GM19455 (cell line): ENCODE measurements around the gene FBXO28.
"Not testable (repeated sequence)": the region's sequence is repeated elsewhere in the genome, so short reads cannot be mapped to it uniquely, and the experiment has no call there.

Experiments used
- ATAC-seq: cut with Tn5 transposase; IDR thresholded peaks from one replicate; pipeline ENCODE4 v1.9.1; 2021; ENCODE audit not compliant: unreplicated experiment

FBXO28 gene, protein sequence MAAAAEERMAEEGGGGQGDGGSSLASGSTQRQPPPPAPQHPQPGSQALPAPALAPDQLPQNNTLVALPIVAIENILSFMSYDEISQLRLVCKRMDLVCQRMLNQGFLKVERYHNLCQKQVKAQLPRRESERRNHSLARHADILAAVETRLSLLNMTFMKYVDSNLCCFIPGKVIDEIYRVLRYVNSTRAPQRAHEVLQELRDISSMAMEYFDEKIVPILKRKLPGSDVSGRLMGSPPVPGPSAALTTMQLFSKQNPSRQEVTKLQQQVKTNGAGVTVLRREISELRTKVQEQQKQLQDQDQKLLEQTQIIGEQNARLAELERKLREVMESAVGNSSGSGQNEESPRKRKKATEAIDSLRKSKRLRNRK

DNA sequence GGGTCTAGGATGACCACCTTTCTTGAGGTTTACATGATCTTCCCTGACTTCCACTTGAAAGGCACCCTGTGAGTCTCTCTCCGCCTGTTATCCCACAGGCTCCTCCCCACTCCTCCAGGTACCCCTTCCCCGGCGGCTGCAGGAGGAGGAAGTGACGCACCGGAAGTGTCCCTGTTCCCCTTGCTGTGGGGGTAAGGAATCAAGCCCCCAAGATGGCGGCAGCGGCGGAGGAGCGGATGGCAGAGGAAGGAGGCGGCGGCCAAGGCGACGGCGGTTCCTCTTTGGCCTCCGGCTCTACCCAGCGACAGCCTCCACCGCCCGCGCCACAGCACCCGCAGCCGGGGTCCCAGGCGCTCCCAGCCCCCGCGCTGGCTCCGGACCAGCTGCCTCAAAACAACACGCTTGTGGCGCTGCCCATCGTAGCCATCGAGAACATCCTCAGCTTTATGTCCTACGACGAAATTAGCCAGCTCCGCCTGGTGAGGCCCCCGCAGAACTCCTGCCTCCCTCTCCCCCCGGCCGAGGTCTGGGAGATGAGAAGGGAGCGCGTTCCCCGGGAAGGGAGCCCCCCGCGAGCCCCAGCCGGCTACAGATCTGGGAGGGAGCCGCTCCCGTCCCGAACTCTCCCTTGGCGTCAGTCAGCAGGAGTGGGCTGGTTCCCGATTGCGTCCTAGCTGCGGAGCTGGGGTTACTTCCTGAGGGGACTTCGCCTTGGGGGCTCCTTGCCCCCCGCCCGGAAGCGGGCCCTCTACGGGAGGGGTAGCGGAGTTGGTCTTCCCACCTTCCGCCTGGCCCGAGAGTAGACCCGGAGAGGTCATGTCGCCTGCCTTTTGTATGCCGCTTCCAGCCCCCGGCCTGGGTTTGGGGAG is at the start of gene FBXO28:
Gene FBXO28 (plus strand): TSS at position 194 of the 869 bp plus-strand sequence. CDS start 19 bp downstream, at position 213.
- ATAC-seq: peak; percentile 97

DNA sequence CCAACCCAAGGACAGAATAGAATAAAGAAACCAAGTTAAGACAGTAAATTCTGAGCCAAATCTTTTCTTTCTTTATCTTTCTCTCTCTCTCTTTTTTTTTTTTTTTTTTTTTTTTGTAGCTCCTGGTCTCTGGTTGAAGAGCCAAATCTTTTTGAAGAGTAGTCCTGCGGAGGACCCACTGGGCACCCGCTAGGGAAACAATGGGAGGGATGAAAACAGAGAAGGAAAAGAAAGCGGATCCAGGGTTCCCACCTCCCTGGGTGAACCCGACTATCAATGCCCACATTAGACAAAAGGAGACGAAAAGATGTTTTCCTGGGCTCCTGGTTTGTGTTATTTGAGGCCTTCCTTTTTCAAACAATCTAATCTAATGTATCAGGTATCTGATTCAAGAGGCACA is 49.8 kb upstream of the FBXO28 start:
- ATAC-seq: no peak

DNA sequence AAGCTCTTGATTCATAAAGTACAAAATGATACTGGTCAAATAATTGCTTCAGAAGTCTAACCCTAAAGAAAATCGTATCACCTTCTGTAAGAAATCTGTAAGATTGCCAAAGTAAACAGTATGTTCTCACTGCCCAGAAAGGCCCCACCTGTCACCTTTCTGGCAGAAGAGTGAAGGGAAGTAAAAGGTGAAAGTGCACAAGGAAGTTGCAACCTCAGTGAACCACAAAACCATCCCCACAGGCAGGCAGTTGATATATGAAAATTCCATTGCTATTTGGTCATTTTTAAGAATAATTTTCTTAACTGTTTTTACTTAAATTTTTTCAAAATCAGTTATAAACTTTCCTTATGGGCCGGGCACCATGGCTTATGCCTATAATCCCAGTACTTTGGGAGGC is 48.5 kb upstream of the FBXO28 start:
- no peak for ATAC-seq

DNA sequence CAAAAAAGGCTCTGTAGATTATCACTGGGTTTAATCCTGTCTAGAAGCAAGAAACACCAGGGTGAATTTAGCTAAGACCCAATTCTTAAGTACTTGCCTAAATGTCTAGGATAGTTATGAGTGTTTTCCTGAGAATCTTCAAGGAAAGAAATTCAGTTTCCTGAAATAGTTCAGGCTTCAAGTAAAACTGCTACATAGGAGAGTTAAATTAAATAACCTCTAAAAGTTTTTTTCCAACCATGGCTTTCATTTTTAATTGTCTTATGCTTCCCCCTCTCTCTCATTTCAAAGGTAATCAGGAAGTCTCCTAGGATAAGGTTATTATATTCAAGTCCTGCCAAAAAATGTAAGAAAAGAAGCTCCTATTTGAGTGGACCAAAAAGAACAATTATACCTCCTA is 46.7 kb upstream of the FBXO28 start:
- ATAC-seq: no peak

DNA sequence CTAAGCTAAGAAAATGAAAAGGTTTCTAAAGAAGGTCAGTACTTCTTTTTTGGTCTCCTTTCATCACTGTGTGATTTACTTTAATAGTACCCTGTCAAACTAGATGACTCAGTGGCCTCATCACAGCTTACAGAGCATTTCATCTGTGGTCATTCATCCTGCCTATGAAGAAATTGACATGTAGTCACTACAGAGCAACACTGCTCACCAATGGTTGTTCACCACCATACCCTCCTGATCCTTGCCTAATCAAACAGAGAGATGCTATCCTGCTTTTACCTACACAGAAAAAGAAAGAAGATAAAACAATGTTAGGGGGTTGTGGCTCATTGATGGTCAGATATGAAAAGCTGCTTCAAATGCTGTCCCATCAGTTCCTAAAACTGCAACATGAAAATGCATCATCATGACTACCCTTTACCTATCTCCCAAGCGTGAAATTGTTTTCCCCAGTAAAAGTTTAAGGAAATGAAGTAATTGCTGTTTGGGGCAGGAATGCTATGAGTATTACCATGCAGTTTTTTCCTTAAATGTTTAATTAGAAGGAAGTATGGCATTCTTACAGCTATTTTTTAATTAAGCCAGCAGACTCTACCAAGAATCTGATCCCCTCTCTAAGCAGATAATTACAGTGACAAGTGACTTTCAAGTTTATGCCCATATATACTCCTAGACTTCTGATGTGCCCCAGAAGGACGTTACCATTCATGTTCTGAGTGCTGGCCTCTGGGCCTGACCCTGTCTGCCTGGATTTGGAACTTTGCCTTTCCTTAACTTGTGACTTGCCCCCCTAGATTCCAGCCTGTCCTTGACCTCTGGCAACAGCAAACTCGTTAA is 46.1 kb upstream of the FBXO28 start:
- no peak for ATAC-seq

DNA sequence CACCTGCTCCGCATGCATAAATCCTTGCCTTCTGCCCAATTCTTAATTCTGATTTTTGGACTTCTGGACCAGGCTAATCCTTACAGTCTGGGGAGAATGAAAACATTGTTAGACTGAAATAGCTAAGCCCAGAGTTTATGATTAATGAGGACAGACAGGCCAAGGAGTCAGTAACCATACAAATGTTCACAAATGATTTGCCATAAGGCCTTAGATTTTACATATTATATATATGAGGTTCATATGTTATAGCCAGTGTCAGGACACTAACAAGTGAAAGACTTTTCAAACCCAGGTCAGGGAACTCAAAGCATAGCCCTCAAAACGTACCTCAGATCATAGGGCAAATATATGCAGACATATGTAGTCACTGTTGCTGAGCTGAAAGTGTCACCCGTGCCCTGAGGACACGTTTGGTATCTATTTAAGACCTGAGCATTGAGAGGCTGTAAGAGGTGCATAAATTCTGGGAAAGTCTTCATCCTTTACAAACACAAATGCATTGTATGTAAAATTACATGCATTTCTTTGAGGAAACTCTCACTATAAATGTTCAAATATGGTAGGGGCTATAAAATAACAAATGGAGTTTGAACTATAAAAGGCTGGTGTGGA is 45.3 kb upstream of the FBXO28 start:
- no peak for ATAC-seq

DNA sequence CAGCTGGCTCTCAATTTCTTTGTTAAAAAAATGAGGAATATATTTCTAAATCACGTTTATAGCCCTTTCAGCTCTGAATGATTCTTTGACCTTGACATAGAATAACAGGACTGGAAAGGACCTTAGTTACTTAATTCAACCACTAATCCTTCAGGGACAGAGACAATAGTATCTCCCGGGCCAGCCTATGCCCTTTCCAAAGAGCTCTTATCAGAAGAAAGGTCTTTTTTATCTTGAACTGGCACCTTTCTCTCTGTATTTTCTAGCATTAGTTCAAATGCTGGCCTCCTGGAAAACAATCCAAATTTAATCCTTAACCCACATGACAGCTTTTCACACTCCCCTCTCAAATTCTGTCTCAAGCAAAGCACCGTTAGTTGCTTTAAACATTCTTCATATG is 44.8 kb upstream of the FBXO28 start:
- ATAC-seq: no peak

DNA sequence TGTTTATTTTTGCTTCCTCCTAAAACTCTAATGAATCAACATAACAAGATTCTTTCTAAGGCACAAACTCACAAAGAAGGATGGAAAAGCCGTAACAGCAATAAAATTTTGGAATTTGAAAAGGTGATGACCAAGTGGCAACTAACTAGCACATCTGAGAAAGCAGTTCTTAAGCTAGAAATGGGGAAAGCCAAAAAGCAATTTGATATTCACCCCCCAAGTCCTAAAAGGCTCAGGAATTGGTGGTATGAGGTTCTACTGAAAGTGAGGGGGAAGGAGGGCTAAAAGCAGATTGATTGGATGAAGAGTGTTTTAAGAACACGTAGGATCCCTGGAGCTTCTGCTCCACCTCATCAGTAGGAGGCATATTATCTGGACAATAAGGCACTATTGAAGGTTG is 43.4 kb upstream of the FBXO28 start:
- ATAC-seq: no peak

DNA sequence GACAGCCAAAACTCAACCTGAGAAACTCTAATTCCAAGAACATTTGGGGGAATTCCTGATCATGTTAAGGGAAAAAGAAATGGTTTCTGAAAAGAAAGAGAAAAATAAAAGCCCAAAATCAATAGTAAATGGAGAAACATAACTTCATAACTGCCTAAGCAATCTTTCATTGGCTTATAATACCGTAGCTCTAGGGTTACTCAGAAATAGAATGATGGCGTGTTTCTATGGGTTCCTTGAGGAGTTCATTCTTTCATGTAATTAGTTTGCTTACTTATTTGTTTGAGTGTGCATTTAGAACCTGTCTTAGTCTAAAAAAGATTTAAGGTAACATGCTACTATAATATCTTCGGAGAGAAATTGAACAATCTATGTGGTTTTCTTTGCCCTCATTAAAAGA is 37.5 kb upstream of the FBXO28 start:
- ATAC-seq: no peak

DNA sequence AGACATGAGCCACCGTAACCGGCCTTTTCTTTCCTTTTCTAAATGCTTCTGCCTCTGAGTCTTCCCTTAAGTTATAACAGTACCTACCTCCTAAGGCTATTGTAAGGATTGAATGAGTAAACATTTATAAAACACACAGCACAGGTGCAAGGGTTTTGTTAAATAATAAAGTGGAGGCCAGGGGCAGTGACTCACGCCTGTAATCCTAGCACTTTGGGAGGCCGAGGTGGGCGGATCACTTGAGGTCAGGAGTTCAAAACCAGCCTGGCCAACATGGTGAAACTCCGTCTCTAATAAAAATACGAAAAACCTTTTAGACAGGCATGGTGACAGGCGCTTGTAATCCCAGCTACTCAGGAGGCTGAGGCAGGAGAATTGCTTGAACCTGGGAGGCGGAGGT is 34.3 kb upstream of the FBXO28 start:
- not testable (repeated sequence) for ATAC-seq

DNA sequence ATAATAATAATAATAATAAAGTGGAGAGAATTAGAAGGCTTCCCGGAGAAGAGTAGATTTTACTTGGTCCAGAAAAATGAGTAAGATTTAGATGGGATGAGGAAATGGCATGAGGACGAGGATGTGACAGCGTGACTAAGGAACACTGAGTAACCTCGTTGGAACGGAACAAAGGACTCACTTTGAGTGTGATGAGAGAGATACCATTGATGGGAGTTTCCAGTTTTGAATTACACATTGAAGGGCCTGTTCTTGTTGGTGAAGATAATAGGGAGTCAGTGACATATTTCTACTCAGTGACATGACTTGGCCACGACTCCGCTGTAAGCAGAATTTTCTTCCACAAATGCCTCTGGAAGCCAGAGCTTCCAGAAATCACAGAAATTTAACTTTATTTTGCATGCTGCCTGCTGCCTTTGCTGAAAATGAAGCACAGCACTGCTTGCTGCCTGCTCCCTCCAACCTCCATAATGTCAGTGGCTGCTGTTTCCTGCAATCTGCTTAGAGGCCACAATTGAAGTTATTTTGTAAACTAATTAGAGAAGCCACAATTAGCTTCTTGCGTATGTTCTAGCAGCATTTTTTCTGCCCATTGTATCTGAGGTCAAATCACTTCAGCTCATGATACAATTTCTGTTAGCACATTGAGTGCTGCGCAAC is 33.7 kb upstream of the FBXO28 start:
- no peak for ATAC-seq

DNA sequence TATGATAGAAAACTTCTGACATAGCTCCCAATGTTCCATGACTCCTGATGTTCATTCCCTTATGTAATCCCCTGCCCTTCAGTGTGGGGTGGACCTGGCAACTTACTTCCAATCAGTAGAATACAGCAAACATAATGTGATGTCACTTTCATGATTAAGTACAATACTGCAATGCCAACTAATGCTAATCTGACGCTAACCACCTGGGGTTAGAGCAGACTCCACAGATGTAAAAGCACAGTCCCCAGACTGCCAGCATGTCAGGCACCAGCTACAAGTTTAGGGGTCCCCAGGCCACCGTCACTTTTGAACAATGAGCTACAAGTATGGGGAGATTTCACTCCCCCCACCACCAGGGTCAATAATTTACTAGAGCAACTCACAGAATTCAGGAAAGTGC is 32.3 kb upstream of the FBXO28 start:
- ATAC-seq: no peak

DNA sequence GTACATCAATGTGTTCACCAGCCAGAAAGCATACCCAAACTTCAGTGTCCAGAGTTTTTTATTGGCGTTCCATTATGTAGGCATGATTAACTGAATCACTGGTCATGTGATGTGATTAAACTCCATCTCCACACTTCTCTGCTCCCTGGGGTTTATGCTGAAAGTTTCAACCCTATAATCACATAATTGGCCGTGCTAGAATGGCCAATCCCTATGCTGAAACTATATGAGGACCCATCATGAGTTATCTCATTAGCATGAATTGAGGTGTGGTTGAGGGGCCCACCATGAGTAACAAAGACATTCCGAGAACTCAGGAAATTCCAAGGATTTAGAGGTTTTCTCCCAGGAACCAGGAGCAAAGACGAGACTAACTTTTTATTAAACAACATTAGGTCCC is 31.8 kb upstream of the FBXO28 start:
- no peak for ATAC-seq

DNA sequence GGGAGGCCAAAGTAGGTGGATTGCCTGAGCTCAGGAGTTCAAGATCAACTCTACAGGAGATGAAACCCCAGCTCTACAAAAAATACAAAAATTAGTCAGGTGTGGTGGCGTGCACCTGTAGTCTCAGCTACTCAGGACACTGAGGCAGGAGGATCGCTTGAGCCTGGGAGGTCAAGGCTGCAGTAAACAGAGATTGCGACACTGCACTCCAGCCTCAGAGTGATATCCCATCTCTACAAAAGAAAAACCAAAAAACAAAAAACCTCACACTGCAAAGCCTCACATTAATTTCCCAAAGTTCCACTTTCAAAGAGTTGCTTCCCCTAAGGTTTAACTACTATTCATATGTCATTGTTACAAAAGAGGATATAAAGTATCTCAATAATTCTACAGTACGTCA is 29.0 kb upstream of the FBXO28 start:
- no peak for ATAC-seq

DNA sequence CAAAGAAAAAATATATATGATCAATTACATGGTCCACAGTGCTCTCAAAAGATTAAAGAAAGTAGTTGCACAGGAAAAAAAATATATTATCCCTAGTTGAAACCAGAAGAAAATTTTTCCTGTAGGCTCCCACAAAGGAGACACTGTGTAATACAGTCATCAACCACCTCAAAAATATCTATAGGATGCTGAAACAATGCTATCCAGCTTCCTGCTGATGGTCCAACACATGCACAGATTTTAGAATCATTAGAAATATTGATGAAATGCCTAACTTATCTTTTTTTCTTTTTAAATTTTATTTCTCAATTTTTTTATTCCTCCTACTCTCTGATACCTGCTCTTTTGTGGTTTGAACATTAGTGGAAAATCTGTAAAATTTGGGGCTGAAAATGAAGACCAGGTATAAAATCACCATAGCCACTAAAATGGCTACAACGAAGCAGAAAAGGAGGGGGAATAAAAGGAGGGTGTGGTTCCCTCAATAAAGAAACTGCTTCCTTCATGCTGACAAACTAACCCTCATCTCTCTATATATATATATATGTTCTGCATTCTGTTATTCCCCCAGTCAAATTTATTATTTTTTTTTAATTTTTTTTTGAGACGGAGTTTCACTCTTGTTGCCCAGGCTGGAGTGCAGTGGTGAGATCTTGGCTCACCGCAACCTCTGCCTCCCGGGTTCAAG is 28.3 kb upstream of the FBXO28 start:
- no peak for ATAC-seq

DNA sequence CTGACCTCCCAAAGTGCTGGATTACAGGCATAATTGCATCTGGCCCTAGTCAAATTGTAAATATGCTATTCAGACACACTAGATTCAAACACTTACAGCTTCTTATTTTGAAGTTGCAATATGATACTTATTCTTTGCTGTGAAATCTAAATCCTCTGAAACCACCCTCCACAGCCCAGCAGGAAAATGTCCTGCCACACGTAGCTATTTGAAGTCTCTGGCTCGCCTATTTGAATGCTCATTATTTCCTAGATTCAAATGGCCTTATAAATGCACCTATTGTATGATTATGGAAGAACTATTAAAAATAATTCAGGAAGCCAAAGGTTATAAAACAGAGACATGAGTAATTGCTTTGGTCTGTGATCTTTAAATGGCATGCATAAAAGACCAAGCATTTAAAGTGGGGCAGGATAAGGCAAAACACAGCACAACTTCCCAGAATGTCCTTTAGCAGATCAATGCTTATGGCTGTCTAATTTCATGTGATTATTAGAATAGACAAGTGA is 26.6 kb upstream of the FBXO28 start:
- no peak for ATAC-seq

DNA sequence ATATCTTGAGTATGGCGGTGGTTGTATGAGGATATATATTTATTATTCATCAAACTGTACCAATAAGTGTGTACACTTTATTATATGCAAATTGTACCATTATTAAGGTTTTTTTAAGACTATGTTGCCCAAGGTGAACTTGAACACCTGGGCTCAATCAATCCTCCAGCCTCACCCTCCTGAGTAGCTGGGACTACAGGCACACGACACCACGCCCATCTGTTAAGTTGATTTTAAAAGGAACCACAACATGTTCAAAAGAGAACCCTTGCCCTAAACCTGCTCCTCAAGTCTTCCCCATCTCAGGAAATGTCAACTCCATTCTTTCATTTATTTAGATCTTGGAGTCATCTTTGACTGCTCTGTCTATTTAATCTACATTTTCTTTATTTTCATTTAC is 24.3 kb upstream of the FBXO28 start:
- ATAC-seq: no peak

DNA sequence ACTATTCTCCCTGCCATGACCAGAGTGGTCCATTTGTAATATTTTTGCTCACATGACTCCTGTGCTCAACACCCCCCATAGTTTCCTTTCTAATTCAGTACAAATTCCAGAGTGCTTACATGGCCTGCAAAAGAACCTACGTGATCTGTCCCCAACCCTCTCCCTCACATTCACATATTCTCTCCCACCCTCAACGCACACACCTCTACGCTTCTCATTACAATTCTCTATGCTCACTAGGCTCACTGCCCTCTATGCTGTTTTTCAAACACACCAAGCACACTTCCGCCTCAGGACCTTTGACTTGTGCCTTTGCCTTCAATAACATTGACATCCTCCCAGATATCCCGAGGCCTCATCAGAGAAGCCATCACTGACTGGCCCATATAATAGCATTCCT is 23.8 kb upstream of the FBXO28 start:
- ATAC-seq: no peak

DNA sequence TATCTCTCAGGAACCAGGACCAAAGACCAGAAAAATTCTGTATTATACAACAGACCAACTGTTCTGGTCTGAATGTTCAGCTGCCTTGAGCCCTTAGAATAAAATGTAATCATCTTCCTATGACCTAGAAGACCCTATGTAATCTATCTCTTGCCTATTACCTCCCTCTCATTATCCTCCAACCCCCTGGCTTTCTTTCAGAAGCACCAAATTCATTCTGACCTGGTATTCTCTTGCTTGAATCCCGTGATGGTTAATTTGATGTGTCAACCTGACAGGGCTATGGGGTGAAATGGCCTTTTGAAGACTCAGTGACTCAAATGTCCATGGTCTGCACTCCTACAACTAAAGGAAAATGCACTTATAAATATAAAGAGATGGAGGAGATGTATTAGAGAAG is 21.8 kb upstream of the FBXO28 start:
- ATAC-seq: no peak

DNA sequence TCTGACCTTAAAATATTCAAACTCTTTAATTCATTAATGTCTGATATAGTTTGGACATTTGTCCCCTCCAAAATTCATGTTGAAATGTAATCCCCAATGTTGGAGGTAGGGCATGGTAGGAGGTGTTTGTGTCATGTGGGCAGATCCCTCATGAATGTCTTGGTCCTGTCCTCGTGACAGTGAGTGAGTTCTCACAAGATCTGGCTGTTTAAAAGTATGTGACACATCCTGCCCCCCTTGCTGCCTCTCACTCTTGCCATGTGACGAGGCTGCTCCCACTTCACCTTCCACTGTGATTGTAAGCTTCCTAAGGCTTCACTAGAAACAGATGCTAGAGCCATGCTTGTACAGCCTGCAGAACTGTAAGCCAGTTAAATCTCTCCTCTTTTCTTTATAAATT is 21.3 kb upstream of the FBXO28 start:
- ATAC-seq: no peak
